ENCODE results near the gene PTGS2.
"Not testable (repeated sequence)": the region's sequence is repeated elsewhere in the genome, so short reads cannot be mapped to it uniquely, and the experiment has no call there.

Gene PTGS2

DNA sequence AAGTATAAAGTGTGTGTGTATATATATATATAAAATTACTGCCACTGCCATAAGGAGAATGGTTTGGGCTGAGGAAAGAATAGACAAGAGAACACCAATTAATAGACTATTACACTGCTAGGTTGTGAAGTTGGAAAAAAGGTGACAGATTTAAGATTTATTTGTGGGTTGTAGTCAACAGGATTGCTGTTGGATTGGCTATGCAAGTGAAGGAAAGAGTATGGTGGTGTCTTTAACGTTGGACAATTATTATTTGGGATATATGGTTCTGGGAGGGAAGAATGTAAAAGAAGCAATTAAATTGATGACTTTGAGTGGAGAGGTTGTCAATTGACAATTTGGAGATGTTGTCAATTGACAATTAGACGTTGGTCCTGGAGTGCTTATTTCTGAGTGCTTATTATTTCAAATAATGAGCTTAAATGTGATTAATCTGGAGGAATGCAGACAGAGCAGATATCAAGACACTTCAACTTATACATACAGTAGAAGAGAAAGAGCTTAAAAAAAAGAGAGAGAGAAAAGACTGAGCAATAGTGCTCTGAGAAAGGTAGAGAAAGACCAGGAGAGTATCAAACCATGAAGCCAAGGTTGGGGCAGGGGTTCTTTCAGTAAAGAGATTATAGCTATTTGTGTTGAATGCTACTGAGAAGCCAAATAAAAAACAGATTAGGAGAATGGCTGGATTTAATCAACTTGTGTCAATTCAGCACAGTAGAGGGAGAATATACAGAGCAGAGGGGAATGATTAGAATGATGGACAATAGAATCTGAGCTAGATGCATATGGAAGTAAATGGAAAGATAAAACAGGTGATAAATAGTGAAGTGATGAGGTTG is 9.7 kb downstream of the PTGS2 start:
- DNase-seq (ENCODE audit: low read depth) = no peak

DNA sequence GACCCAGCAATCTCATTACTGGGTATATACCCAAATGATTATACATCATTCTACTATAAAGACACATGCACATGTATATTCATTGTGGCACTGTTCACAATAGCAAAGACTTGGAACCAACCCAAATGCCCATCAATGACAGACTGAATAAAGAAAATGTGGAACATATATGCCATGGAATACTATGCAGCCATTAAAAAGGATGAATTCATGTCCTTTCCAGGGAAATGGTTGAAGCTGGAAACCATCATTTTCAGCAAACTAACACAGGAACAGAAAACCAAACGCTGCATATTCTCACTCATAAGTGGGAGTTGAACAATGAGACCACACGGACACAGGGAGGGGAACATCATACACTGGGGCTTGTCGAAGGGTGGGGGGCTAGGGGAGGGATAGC is 10.4 kb downstream of the PTGS2 start:
- DNase-seq (ENCODE audit: low read depth) = not testable (repeated sequence)

DNA sequence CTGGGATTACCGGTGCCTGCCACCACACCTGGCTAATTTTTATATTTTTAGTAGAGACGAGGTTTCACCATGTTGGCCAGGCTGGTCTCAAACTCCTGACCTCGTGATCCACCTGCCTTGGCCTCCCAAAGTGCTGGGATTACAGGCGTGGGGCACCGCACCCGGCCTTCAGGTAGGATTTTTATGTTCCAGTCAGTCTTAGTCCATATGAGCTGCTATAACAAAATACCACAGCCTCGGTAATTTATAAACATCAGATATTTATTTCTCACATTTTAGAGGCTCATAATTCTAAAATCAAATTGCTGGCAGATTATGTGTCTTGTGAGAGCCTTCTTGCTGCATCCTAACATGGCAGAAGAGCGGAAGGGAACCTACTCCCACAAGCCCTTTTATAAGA is 16.0 kb downstream of the PTGS2 start:
- not testable (repeated sequence) for DNase-seq (ENCODE audit: low read depth)

DNA sequence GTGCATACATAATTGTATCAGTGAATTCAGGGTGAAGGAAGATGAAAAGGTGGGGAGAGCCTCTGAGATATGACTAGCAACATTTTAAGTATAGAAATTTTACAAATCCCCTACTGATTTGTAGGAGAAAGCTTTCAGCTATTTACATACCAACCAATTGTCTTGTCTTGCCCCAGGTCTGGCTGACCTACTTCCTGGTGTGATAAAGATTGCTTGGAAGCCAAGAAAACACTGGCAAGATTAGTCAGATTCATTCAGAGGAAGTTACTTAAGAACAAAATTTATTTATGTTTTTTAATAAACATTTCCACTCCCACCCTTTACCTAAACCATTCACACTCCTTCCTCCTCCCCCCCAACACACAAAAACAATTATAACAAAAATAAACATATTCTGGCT is 17.5 kb downstream of the PTGS2 start:
- DNase-seq (ENCODE audit: low read depth) = peak; percentile 60

DNA sequence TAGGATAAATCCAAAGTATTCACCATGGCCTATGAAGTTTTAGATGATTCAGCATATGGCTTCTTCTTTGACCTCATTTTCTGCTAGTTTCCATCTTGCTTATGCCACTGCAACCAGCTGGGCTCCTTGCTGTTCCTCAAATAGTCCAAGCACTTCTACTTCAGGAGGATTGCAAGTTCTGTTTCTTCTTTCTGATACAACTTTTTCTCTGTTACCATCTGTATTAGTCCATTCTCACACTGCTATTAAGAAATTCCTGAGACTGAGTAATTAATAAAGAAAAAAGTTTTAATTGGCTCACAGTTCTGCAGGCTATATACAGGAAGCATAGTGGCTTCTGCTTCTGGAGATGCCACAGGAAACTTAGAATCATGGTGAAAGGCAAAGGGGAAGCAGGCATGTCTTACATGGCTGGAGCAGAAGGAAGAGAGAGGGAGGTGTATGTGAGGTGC is 20.3 kb downstream of the PTGS2 start:
- DNase-seq (ENCODE audit: low read depth) = no peak

DNA sequence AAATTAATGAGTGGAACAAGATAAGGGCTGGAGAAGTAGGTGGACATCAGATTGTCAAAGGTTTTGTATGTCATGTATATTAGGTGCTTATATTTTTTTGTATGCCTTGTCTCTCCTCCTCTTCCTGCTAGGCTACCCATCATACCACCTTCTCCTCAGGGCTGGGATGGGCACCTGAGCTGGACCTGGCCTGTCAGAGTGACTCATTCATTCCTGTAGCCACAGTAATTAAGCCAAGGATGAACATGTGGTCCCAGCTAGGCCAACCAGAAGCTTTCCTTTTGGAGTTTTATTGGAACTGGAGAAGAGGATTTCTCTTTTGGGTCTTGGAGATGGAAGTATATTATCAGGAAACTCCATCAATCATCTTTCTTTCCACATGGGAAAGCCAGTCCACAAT is 21.2 kb downstream of the PTGS2 start:
- DNase-seq (ENCODE audit: low read depth) = no peak

DNA sequence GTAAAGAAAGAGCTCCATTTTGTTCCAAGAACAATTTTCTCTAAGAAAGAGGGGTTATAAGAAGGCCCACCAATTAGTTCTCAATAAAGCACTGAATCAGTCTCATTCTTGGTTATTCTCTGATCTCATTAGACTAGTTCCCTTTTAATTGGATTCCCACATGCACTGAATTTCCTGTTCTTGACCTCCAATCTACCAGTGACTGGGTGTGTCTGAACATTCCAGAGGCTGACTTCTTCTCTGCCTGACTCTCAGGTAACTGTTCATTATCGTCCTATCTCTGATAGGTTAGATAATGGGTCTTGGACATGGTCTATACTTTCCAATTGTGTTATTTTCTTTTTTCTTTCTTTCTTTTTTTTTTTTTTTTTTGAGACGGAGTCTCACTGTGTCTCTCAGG is 22.7 kb downstream of the PTGS2 start:
- no peak for DNase-seq (ENCODE audit: low read depth)

DNA sequence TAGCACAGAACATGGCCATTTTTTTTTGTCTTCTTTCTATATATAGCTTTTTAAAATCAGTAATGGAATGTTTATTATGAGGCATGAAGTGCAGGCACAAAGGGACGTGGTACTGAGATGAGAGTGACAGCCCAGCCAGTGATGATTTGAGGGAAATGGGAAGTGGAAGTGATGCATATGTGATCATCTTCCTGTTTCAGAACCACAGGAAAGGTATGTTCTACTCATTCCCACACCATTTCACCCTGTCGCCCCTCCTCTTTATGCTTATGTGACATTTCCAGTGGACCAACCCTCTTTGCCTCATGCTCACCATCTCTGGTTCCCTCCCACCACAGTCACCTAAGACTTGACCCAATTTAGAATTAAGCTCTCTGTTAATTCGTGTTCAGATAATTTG is 24.3 kb downstream of the PTGS2 start:
- DNase-seq (ENCODE audit: low read depth) = peak; percentile 42

DNA sequence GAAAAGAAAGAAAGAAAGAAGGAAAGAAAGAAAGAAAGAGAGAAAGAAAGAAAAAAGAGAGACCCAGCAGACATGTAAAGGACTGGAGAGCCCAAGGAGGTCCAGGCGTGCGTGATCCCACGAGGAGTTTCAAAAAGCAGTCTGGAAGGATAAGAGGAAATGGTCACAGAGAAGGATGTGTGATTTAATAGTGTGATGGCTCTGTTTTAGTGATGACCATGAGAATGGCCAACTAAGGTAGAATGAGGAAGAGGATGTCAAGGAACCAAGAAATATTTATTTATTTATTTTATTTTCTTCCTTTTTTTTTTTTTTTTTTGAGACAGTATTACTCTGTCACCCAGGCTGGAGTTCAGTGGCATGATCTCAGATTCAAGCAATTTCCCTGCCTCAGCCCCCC is 25.5 kb downstream of the PTGS2 start:
- DNase-seq (ENCODE audit: low read depth) = no peak

DNA sequence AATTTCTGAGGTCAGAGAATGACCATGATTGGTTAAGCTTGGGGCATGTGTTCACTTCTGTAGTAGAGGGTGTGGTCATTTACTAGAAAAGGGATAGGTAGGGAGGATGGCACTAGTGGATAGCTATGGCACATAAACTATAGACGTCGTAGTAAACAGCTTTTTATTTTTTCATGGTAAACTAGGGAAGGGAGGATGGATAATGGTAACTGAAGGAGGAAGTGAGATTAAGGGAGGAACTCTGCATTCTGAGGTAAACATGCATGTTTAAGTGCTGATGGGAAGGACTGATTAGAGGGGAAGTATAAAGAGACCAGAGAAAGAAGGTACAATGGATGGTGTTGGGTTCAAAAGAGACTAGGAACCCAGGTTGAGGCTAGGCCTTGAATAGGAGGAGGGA is 26.9 kb downstream of the PTGS2 start:
- no peak for DNase-seq (ENCODE audit: low read depth)

DNA sequence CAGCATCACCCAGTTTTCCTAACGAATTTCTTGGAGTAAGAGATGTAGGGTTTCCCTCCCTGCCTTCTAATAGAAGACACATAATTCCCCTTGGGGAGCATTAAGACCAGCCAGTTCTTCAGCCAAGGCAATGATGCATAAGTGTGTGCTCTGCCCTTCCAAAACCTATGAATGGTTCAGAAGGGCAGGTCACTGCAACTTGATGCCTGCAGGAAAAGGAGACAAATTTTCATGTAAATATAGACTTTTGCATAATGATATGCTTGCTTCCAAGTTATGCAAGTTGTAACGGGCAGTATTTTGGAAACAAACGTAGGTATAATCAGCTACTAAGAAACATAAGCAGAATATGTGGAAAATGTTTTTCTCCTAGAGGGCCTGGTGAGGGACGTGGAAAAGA is 31.6 kb downstream of the PTGS2 start:
- DNase-seq (ENCODE audit: low read depth) = no peak

DNA sequence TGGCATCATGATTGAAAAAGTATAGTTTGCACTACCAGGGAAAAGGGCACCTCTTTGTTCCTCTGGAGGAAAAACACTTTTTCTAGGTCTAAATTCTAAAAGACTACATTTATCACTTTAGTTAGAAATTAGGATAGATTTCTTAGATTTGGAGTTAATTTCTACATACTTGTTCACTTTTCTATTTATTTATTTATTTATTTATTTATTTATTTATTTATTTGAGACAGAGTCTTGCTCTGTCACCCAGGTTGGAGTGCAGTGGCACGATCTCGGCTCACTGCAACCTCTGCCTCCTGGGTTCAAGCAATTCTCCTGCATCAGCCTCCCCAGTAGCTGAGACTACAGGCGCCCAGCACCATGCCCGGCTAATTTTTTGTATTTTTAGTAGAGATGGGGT is 32.2 kb downstream of the PTGS2 start:
- not testable (repeated sequence) for DNase-seq (ENCODE audit: low read depth)

DNA sequence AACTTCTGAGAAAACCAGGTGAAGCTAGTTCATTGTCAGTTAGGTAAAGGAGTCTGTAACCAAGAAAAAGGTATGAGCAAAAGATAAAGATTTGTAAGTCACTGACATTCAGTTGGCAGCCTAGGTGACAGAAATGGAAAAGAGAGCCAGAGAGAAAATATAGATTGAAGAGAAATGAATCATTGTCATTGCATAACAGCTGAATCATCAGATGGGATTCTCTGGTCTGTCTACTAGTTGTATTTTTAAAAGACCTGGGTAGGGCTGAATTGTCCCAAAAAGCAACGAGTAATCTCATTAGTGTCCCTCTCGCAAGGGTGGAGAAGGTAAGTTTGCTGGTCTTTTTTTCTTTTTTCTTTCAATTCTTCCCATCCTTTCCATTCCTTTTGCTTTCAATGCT is 36.6 kb downstream of the PTGS2 start:
- peak; percentile 66 for DNase-seq (ENCODE audit: low read depth)

DNA sequence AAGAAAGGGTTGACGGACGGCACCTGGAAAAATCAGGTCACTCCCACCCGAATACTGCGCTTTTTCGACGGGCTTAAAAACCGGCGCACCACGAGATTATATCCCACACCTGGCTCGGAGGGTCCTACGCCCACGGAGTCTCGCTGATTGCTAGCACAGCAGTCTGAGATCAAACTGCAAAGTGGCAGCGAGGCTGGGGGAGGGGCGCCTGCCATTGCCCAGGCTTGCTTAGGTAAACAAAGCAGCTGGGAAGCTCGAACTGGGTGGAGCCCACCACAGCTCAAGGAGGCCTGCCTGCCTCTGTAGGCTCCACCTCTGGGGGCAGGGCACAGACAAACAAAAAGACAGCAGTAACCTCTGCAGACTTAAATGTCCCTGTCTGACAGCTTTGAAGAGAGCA is 42.7 kb downstream of the PTGS2 start:
- DNase-seq (ENCODE audit: low read depth) = not testable (repeated sequence)

DNA sequence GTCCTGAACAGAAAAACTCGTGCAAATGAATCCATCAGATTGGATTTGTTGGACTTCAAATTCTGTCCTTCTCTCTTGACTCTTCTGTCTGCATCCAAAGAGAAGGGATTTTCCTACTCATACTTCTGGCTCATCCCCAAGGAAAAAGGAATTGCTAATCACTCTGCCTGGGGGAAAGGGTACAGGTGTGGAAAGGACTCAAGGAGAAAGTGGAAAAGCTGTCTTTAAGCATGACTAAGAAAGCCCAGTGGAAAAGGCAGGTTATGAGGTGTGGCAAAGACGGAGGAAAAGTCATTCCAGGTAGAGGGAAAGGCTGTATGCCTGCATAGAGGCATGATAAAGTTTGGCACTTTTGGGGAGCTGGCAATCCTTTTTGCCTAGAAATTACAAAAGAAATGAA is 43.4 kb downstream of the PTGS2 start:
- DNase-seq (ENCODE audit: low read depth) = no peak

DNA sequence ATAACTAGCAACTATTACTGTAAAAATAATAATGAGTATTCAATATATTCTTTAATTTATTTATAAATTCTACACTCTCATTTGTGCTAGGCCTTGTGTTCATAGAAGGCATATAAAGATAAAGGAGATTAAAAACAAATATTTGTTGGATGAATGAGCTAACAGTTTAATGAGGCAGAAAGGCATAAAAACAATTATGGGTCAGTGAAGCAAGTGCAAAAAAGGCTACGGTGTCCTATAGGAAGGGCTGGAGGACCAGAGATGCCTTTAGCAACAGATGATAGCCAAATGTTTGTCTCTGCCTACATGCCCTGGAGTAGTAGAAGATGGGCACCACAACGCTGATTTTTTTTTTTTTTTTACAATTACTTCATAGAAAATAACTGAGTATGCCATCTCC is 45.7 kb downstream of the PTGS2 start:
- DNase-seq (ENCODE audit: low read depth) = no peak

DNA sequence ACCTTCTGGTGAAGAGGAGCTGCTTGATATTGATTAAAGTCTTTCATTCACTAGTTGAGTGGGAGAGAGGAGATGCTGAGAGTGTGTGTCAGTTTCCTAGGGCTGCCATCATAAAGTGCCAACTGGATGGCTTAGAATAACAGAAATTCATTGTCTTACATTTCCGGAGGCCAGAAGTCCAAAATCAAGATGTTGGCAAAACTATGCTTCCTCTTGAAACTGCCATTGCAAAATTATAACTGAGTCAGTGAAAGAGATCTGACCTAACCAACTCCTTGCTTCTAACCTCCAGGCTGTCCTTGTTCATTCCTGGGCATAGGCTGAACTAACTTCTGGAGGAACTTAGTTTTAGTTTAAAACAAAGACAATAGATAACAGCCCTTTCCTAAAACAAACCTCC is 47.1 kb downstream of the PTGS2 start:
- DNase-seq (ENCODE audit: low read depth) = no peak

DNA sequence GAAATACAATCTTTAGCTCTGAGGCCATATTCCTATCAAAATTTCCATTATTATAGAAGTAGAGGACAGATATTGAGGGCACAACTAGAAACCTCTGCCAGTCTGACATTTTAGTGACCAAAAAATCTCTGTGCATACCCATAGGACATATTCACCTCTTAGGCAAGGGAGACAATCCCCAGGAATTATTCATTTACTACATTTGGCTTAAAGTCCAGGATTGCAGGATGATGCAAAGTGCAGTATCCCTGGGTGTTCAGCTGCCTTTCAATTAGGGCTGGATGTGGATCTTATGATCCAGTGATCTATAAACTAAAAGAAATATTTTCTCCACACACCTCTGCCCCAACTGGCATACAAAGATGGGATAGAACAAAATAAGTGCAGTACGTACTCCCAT is 50.9 kb downstream of the PTGS2 start:
- no peak for DNase-seq (ENCODE audit: low read depth)

DNA sequence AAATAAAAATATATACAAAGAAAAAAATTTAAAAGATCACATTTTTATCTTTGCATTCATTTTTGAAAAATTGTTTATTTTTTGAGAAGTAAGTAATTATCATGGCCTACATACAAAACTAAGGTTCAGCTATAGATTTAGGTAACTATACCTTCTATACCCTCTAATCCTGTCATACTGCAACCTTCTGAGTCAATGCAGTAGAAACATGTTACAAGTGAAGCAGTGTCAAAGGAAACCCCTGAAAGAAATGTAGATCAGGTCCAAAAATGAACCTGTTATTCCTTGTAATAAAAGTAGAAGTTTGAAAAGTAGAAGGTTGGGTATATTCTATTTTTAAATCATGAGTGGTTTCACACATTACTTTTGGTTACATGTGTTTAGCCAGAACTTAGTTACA is 51.3 kb downstream of the PTGS2 start:
- no peak for DNase-seq (ENCODE audit: low read depth)

DNA sequence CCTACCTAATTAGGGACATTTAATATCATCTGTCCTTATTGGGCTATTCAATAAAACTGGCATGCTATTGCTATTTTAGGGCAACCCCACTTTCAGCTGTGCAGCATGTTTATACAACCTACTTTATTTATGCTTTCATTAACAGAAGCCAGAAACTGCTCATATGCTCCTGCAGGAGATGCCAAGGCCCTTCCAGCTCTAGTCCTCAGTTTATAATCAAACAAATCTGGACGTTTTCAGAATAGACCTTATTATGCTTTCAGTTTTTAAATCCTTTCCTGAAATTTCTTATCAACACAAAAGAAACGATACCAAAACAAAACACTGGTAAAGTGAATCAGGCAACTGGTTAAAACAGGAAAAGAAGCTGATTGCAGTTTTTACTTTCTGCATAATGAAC is 53.2 kb downstream of the PTGS2 start:
- no peak for DNase-seq (ENCODE audit: low read depth)

DNA sequence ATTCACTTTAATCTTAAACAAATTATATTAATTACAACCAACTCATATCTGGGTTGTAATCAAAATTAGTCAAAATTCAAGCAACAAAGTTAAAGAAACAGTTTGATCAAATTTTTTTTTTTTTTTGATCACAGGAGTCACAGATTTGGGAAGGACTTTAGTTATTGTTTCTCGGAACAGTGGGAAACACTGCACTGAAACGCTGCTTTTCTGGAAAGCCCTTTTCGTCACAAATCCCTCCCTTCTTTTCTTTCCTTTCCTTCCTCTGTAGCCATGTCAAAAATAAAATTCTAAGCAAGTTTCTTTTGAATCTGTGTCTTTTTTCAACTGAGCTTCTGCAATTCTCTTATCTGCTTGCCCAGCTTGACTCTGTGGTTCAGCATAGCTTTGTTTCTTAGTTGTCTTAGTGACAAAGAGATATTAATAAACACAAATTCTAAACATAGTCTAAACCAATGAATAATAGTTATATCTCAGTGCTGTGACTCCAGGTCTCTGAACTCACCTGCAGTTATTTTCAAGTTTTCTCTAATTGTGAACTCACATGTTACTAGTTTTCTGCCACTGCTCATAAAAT is 53.8 kb downstream of the PTGS2 start:
- DNase-seq (ENCODE audit: low read depth) = no peak

DNA sequence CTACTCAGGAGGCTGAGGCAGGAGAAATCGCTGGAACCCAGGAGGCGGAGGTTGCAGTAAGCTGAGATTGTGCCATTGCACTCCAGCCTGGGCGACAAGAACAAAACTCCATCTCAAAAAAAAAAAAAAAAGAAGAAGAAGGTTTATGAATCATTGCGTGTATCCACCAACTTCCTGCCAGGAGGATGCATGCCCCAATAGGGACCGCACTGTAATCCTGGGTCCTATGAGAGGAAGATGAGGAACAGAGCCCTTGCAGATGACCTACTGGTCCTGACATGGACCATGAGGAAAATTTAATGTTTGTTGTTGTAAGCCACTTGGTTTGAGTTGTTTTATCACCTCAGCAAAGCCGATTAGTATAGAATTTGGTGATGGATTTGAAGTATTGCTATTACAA is 56.7 kb downstream of the PTGS2 start:
- no peak for DNase-seq (ENCODE audit: low read depth)

Data from ELR (cell line).